ENCODE results near the gene DCLRE1C.
"Not testable (repeated sequence)": the region's sequence is repeated elsewhere in the genome, so short reads cannot be mapped to it uniquely, and the experiment has no call there.

The DCLRE1C gene

DNA sequence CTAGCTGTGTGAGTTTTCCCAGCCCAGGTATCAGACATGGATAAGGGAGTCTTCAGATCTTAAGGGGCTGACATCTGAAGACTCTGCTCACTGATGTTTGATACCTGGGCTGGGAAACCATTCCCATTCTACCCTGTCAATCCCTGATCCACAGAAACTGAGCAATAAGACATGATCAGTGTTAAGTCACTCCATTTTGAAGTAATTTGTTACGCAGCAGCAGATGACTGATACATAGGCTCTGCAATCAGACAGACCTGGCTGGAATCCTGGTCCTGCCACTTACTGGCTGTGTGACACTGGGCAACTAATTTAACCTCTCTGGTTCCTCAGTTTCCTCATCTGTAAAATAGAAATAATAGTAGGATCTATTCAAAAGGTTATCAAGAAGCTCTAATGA is 6.6 kb downstream of the DCLRE1C start:
- DNase-seq (ENCODE audit: low read depth in 2 of 3, low spot score in 1 of 3), result no peak

DNA sequence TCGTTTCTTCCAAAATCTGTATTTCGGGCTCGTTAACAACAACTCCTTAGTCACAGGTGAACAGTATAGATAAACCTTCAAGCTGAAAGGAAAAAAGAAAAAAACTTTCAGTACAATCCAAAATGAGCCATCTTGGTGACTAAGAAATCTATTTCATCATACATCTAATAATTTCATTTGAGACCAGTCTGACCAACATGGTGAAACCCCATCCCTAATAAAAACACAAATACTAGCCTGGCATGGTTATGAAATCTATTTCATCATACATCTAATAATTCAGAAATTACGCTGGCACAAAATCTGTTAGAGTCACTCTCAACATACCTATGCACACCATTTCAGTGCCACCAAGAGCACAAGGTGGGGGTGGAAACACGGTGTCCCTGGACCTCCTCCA is 8.8 kb downstream of the DCLRE1C start:
- no peak for DNase-seq (ENCODE audit: low read depth in 2 of 3, low spot score in 1 of 3)

DNA sequence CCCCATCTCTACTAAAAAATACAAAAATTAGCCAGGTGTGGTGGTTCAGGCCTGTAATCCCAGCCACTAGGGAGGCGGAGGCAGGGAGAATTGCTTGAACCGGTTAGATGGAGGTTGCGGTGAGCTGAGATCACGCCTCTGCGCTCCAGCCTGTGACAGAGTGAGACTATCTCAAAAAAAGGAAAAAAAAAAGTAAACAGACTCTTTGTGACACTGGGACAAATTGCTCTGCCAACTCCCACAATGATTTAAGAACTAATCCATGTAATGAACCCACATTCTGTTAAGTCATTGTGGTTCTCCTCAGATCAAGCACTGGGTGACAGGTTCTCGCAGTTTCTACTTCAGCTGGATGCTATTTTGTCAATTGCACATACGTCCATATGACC is 11.0 kb downstream of the DCLRE1C start:
- DNase-seq (ENCODE audit: low read depth in 2 of 3, low spot score in 1 of 3), result not testable (repeated sequence)

DNA sequence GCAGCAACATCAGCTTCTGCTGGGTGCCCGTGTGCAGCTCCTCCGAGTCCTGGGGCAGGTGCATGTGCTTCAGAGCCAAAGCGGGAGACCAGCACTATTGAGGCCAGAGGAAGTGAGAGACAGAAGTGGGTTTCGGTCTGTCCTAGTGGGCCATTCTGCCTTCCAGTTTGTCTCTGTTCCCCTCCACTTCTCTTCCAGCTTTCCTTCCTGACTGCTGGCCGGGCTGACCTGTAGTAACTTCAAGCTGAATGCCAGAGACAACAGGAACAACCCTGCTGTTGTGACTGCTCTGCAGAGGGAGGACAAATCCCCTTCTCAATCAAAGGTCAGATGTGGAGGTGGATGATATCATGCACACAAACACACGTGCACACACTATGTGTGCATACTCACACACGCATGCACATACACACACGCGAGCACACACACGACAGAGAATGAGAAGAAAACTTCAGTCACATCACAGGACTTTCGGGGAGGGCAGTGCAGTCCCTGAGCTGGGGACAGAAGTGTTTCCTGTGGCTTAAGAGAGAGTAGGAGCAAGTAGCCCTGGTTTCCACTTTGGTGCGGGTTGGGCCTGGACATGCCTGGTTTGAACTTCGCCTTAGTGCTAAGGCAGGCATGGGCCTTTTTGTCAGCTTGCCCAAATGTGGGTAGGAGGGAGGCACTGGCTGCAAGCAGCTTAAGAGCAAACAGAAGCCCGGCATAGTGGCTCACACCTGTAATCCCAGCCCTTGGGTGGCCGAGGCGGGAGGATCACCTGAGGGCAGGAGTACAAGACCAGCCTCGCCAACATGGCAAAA is 11.5 kb downstream of the DCLRE1C start:
- DNase-seq (ENCODE audit: low read depth in 2 of 3, low spot score in 1 of 3), result not testable (repeated sequence)

DNA sequence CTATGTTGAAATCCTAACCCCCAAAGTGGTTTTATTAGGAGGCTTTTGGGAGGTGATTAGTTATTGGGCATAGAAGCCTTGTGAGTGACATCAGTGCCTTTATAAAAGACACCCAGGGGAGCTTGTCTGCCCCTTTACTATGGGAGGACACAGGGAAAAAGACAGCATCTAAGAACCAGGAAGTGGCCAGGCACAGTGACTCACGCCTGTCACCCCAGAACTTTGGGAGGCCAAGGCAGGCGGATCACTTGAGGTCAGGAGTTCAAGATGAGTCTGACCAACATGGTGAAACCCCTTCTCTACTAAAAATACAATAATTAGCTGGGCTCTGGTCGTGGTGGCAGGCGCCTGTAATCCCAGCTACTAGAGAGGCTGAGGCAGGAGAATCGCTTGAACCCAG is 14.9 kb downstream of the DCLRE1C start:
- peak in 1 of 3 donors; percentile 20 for DNase-seq (ENCODE audit: low read depth in 2 of 3, low spot score in 1 of 3)

DNA sequence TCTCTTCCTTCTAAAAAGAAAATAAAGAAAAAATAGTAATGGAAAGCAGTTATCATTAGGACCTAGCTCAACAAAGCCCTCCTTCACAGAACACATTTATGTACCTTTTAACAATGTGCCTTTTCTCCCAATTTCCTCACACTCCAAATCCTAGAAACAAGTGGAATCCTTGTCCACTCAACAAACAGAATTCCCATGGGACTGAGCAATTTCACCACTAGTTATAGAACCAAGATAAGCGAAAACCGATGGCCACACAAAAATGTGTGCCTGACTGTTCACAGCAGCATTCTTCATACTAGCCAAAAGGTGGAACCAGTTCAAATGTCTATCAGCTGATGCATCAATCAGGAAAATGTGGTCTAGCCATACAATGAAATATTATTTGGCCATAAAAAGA is 17.3 kb downstream of the DCLRE1C start:
- DNase-seq (ENCODE audit: low read depth in 2 of 3, low spot score in 1 of 3), result no peak

DNA sequence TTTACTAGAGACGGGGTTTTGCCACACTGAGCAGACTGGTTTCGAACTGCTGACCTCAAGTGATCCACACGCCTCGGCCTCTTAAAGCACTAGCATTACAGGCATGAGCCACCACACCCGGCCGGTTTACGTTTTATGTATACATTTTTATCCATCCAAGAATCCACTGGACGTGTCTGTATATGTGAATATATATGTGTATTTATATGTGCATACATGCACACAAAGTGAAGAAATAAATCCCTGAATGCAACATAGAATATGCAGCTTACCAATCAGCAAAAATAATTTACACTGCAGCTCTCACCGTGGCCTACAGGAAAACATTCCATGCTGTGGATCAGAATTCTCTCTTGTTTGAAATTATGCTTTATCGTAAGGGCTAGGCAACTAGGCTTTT is 23.3 kb downstream of the DCLRE1C start:
- no peak for DNase-seq (ENCODE audit: low read depth in 2 of 3, low spot score in 1 of 3)

DNA sequence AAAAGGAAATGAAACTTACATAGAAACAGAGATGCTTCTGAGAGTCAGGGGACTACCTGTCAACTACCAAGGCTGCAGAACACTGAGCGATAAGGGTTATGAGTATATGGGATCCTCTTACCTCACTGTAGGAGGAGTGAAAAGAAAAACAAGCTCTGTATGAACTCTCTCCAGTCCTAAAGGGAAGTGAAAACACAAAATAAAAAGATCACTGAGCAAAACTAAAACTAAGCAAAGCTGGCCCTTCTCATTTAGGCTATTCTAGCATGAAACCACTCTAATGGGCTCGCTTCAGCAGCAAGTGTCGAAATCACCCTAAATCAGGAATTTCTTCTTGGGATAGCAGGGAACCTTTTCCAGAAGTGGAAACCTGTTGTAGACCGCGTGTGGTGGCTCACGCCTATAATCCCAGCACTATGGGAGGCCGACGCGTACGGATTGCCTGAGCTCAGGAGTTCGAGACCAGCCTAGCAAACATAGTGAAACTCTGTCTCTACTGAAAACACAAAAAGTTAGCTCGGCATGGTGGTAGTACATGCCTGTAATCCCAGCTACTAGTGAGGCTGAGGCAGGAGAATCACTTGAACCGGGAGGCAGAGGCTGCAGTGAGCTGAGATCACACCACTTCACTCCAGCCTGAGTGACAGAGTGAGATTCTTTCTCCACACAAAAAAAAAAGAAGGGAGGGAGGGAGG is 27.0 kb downstream of the DCLRE1C start:
- no peak for DNase-seq (ENCODE audit: low read depth in 2 of 3, low spot score in 1 of 3)

DNA sequence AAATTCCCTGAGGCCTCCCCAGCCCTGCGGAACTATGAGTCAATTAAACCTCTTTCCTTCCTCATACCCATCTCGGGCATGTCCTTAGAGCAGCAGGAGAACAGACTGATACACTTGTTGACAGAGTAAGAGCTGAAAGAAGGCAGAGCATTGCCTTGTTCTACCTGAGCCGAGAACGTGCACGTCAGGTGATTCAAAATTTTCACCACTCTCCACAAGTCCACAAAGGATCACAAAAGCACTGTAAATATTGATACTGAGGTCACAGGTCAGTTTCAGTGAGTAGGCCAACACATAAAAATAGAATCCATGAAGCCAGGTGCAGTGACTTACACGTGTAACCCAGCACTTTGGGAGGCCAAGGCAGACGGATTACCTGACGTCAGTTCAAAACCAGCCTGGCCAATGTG is 27.8 kb downstream of the DCLRE1C start:
- DNase-seq (ENCODE audit: low read depth in 2 of 3, low spot score in 1 of 3), result no peak

DNA sequence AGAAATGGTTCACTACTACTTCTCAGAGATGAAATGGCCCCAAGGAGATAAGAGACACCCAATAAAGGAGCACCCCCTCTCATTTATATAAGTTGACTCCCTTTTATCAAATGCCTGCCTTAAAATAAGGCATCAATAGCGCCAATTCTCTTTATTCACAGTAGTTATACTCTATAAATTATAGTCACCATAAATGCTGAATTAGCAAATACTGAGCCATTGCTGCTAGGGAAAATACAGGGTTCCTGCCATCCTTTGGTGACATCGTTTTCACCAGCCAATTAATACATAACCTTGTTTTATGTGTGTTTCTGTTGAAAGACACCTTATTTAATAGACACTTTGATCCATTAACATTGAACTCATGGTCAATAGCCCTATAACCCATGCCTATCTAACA is 28.6 kb downstream of the DCLRE1C start:
- no peak for DNase-seq (ENCODE audit: low read depth in 2 of 3, low spot score in 1 of 3)

DNA sequence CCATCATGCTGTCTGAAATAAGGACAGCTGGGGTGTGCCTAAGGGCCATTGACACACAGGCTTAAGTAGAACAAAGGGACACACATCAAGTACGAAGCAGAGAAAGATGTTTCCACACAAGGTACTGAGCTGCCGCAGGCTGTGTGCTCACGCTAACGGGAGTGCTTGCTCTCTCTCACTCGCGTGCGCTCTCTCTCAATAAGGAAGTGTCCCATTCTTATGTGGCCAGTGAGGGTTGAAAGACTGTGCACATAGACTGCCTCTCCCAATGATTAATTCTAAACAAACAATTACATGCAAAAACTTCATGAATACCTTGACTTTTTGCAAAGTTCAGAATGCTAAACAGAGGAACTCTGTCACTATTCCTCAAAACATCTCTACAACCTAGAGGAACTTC is 29.9 kb downstream of the DCLRE1C start:
- DNase-seq (ENCODE audit: low read depth in 2 of 3, low spot score in 1 of 3), result no peak

DNA sequence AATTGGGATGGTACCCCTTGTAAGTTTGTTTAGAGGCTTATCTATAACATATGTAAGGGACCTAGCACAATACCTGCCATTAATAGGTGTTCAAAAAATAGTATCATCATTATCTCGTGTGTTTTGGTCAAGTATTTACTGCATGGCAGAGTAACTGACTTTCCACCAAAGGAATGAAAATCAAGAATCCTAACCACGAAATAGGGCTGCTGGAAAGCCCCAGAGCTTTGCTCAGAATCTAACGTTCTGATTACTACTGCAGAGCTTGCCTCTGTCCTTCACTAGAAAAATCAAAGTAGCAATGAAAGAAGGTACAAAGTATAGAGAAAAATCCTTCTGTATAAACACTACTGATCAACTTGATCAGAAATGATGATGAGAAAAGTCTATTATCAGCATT is 34.9 kb downstream of the DCLRE1C start:
- no peak for DNase-seq (ENCODE audit: low read depth in 2 of 3, low spot score in 1 of 3)

DNA sequence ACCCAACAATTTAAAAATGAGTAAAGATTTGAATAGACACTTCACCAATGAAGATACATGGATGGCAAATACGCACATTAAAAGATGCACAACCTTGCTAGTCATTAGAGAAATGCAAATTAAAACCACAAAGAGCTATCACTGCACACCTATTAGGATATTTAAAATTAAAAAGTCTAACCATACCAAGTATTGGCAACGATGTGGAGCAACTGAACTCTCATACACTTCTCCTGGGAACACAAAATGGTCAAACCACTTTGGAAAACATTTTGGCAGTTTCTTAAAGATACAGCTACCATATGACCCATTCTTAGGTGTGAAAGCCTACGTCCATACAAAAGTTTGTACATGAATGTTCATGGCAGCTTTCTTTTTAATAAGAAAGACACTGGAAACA is 36.1 kb downstream of the DCLRE1C start:
- no peak for DNase-seq (ENCODE audit: low read depth in 2 of 3, low spot score in 1 of 3)

DNA sequence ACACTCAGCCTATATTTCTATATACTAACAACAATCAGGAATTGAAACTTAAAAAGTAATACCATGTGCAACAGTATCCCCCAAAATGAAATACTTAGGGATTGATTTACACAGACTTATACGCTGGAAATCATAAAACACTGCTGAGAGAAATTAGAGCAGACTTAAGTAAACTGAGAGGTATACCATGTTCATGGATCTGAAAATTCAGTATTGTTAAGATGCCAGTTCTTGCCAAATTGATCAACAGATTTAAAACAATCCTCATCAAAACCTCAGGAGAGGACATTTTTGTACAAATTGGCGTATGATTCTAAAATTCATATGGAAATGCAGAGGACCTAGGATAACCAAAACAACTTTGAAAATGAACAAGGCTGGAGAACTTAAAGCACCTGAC is 37.3 kb downstream of the DCLRE1C start:
- DNase-seq (ENCODE audit: low read depth in 2 of 3, low spot score in 1 of 3), result no peak

DNA sequence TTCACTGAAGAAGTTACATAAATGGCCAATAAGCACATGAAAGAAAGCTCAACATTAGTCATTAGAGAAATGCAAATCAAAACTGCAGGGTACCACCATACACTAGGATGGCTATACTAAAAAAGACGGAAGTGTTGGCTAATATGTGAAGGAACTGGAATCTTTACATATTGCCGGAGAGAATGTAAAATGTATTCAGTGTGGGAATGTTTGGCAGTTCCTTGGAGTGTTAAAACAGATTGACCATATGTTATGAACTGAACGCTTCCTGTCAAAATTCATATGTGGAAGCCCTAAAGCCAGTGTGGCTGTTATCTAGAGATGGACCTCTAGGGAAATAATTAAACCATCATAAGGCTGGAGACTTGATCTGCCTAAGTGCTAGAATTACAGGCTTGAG is 42.1 kb downstream of the DCLRE1C start:
- no peak for DNase-seq (ENCODE audit: low read depth in 2 of 3, low spot score in 1 of 3)

DNA sequence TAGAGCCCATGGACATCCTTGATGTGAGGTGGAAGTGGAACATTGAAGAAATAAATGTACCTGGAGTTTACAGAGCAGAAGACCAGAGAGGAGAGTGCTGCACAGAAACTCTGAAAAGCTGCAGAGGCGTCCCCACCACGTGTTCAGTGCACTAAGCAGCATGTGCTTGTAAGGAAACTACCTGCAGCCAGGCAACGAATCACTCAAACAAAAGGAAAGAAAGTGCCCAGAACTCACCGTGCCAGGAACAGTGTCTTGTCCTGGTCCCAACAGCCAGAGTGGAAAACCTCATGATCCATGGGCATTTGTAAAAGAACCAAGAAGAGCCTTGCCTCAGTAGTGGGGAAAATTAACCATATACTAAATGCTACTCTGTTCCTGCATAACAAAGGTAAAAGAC is 42.9 kb downstream of the DCLRE1C start:
- DNase-seq (ENCODE audit: low read depth in 2 of 3, low spot score in 1 of 3), result no peak

DNA sequence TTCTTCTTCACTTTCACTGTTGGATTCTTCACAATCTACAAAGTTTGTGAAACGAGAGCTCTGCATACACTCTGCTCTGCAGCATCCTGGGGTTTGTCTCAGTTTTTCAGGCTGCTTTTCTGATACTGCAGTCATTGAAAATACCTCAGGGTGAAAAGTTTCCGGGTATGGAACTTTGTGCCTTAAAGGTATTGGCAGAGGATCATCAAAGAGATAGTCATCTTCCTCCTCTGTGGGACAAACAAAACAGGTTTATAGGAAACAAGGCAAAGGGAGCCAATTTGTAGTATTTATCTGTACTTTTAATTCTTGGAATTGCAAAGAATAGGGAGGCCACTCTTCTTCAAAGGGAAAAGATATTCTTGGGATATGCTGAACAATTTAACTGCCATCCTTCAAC is 44.8 kb downstream of the DCLRE1C start:
- DNase-seq (ENCODE audit: low read depth in 2 of 3, low spot score in 1 of 3), result no peak

DNA sequence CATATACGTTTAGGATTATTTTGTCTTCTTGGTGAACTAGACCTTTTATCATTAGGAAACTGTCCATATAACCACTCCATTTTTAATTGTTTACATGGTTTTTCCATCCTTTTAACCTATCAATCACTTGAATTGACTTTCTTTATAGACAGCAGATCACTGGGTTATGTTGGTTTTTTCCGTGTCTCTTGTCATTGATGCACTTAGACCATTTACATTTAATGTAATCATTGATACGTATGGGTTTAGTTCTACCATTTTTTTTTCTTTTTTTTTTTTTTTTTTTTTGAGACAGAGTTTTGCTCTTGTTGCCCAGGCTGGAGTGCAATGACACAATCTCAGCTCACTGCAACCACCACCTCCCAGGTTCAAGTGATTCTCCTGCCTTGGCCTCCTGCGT is 46.3 kb downstream of the DCLRE1C start:
- not testable (repeated sequence) for DNase-seq (ENCODE audit: low read depth in 2 of 3, low spot score in 1 of 3)

DNA sequence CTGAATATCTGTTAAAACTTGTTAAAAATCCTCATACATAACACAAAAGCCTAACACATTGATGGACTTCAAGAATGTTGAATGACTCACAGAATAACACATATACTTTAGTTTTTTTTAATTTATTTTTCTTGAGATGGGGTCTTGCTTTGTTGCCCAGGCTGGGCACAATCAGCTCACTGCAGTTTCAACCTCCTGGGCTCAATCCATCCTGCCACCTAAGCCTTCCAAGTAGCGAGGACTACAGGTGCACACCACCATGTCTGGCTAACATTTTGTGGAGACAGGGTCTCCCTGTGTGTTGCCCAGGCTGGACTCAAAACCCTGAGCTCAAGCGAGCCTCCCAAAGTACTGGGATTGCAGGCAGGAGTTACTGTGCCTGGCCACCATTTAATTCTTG is 47.1 kb downstream of the DCLRE1C start:
- DNase-seq (ENCODE audit: low read depth in 2 of 3, low spot score in 1 of 3), result no peak

DNA sequence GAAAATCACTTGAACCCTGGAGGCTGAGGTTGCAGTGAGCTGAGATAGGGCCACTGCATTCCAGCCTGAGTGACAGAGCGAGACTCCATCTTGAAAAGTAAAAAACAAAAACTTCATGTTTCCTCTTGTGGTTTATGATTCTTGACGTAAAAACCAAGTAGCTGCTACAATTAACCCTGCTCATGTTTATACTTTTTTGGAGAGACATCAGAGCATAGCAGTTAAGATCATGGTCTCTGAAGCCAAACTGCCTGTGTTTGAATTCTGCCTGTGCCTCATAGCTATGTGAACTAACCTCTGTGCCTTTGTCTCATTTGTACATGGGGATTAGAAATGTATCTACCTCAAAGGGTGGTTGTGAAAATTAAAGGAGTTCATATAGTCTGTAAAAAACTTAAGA is 48.0 kb downstream of the DCLRE1C start:
- DNase-seq (ENCODE audit: low read depth in 2 of 3, low spot score in 1 of 3), result no peak

DNA sequence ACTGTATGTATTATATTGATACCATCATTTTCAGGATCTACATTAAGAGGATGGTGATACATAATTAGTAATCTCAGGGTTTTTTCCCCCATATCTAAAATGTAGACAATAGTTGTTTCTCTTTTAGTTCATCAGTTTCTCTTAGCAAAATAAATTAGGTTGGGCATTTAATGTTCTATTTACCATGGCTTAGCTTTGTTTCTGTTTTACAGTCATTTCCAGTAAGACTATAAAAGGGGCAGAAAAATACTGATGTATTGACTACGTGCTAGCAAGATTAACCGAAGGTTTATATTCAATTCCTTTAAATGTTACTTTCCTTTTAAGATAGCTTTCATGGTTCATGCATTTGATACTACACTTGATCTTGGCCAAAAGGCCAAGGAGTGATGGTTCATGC is 49.0 kb downstream of the DCLRE1C start:
- DNase-seq (ENCODE audit: low read depth in 2 of 3, low spot score in 1 of 3), result no peak

DNA sequence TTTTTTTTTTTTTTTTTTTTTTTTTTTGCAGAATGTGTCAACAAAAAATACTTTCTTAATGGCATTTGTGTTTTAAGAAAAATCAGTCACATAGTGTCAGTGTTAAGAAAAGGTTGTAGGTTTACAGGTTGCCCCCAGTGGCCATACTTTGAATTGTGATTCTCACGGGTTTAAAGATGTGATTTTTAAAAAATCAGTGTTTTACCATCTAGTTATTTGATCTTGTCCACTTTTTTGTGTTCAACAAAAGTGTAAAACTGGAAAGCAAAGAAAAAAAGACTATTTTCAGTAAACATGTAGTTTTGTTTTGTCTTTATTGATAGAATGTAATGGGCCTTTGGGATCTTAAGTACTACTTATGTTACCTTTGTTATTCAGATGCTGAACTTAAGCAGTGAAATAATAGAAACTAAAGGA is 49.6 kb downstream of the DCLRE1C start:
- peak in 1 of 3 donors; percentile 15 for DNase-seq (ENCODE audit: low read depth in 2 of 3, low spot score in 1 of 3)

DNA sequence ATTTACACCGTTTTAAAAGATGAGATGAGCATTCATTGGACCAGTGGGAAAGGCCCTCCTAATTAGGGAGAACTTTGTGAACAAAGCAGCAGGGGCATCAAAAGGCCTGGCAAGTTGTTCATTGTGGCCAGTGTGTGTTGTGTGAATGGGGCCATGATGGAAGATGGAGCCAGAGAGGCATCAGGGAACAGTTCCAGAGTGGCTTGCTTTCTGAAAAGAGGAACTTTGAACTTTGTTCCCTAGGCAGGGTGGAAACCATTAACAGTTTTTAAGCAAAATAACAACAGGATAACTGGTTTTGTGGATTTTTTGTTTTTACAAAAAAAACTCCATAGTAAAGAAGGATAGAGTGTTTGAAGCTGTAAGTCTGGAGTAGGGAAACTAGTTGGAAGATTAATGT is 62.7 kb downstream of the DCLRE1C start:
- DNase-seq (ENCODE audit: low read depth in 2 of 3, low spot score in 1 of 3), result no peak
